T-helper 9 cell (primary cell): ENCODE data around the gene ZDHHC1.

ENCODE experiments used
- DNase-seq: peaks from one replicate; pipeline ENCODE4 v3.0.0-alpha.2; 2020

Gene ZDHHC1

DNA sequence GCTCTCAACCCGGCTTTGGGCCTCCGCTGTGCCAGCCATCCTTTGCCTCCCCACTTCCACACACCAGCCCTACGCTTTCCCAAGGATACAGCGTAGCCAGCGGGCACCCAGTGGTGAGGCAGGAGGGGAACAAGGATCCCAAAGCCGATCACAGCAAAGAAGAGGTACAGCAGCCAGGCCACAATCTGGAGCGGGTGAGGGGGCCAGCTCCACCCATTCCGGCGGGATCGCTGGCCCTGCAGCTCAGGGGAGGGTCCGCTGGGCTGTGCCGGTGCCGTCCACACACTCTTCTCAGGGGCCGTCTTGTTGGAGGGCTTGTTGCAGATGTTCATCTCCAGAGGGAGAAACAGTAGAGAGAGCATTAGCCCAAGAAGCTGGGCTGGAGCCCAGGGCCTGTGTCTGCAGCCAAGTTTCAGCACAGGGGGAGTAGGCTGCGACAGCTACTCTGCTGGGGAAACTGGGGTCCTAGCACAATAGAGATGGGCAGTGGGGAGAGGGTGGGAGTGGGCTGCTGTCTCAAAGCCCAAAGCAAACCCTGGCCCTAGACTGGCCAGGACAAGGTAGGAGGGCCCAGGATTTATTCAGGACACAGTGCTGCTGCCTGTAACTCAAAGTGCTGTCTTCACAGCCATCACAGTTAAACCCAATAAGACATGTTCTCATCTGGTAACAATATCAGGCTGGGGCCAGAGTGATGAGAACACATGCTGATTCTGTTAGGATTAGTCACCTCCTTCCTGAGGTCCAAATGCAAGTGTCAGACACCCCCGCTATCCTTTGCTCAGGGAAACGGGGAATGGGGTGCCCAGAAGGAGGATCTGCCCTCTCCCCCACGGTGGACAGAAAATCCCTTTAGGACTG is 9.9 kb downstream of the ZDHHC1 start:
- DNase-seq: no peak

DNA sequence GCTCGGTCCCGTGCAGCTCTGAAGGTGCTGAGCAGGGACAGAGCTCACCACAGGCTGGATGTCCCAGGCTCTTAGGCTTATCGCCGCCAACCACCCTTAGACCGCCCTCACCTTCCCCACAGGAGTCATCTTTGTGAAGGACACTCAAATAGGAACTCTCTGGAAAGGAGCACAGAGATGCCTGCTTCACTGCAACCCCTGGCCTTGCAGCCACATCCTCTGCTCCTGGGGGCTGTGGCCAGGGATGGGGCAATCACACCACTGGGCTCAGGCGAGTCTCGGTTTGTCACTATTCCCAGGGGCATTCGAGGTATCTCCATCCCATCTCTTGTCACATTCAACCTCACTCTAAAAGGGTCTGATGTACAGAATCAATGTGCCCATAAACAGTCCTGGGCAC is 10.9 kb downstream of the ZDHHC1 start:
- no peak for DNase-seq

DNA sequence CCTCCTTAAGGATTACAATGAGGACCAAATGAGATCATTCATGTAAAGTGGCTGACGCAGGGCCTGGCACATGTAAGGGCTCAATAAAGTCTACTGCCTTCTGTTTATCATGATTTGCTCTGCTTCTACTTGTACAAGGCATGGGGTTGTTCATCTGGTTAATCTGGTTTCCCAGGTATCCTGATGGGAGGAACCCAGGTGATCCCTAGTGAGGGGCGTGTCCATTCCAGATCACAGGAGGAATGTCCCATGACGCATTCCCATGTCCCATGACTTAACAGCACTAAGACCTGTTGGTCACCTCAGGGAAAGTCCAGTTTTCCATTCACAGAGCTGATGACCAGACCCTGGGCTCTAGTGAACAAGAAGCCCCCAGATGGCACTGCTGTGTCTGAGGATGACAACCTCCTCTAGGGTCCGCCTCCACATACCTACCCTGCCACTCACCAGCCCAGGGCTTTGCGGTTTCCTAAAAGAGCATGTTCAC is 11.5 kb downstream of the ZDHHC1 start:
- DNase-seq: no peak

DNA sequence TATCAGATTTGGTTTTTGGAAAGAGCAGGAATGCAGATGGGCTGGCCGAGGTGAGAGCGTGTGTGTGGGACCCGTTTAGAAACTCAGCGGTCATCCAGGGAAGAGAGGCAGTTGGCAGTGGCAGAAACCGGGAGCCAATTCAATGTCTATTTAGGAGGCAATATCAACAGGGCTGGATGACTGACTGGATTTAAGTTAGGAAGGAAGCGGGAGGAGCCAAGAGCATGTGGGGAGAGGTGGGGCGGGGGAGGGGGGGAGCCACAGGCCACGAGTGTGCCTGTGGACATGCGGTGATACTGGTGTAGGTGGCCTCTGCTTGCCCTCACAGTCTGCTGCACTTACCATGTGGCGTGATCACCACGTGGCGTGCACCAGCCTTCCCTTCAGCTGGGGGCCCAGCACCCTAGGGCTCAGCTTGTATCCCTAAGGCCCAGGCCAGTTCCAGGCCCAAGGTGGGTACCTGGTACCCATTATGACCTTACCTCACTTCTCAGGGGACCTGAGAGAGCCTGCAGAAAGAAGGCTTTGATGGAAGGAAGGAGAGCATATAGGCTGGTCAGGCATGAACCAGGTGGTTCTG is 12.2 kb downstream of the ZDHHC1 start:
- no peak for DNase-seq

DNA sequence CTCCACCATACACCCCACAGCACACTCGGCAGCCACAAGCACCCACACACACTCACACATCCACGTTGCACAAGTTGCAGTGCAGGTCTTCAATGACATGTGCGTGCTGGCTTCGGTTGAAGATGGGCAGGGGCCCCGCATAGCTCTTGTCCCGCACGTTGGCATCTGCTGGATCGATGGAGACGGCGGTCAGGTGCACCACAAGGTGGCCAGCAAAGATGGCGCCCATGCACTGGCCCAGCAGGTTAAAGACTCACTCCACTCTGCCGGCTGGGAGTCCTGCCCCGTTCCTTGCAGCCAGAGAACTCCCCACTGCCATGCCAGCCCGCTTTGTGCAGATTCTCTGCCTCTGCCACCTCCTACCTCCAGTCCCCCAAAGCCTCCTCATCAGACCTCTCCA is 15.4 kb downstream of the ZDHHC1 start:
- no peak for DNase-seq

DNA sequence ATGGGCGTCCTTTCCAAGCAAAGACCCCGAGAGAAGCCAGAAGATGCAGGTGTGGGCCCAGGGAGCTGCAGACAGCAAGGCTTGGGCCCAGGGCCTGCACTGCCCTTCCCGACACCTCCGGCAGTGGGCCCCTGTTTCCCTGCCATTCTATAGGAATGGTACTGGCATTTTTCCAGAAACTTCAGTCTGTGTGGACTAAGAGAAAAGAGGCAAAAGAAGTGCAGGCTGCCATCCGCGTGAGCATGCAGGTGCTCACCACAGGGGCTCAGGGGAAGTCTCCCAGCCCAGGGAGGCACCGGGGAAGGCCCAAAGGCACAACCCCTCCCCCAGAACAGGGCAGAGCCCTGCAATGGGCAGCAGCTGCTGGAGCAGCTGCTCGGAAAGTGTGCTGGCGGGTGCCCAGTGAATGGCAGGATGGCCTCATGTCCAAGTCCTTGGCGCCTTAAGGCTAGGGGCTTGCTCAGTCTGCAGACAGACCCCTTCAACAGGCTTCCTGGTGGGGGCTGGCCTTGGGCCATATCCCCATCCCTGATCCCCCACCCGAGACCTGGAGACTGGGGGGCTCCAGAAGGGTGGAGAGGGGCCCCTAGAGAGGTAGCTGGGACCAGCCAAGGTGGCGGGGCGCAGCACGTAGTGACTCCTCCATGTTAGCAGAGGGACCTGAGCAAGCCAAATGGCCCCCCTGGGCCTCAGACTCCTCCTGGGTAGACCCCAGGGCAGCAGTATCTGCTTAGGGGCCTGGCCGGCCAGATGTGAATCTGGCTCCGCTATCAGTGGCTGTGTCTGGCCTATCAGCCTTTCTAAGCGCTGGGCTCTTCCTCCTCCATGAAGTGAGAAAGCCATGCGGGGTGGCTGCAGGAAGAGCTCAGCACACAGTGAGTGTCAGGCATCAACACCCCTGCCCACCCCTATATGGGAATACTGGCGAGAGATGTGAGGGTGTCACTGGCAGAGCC is 16.2 kb downstream of the ZDHHC1 start:
- DNase-seq: no peak

DNA sequence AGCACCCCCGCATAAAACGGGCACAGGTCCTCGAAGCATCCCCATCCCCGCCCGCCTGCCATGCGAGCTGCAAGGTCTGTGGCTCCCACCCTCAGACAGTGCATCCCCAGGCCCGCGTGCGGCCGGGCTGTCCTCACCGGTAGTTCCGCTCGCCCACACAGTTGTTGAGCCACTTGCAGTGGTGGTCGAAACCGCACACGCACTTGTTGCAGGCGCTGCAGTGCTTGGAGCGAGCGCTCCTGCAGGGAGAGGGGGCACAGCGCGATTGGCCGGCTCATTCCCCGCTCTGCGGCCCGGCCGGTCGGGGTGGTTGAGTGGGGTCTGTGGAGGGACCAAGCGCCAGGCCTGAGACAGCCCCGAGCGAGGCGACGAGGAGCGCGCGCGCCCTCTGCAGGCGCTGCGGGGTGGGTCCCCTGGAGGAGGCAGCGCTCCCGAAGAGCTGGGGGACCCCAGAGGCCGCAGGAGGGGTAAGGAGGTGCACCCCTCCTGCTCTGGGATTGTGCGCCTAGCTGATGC is 17.0 kb downstream of the ZDHHC1 start:
- peak; percentile 33 for DNase-seq

DNA sequence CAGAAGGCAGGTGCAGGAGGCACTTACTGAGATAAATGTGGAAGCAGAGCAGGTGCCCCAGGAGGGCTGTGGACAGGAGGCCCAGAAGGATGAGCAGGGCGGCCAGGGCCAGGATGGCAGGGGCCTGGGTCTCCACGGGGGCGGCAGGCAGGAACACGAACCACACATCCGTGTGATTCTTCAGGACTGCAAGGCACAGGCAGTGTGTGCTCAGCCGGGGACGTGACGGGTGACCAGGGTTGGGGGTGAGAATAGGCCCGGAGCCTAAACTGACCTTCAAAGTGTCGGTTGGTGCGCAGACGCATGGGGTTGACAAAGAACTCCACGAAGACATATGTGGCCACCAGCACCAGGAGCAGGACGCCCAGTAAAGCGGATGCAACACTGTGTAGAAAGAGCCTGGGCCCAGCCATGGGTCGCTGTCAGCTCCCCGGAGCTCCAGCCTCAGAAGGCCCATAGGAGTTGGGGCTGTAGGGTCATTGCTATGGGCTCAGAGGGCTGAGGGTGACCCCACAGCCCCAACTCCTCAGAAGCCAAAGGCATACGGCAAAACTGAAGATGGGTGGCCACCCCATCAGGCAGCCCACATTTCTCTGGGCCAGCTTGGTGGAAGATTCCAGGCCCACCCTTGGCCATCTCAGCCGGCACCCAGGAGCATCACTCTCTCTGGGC is 17.6 kb downstream of the ZDHHC1 start:
- no peak for DNase-seq

DNA sequence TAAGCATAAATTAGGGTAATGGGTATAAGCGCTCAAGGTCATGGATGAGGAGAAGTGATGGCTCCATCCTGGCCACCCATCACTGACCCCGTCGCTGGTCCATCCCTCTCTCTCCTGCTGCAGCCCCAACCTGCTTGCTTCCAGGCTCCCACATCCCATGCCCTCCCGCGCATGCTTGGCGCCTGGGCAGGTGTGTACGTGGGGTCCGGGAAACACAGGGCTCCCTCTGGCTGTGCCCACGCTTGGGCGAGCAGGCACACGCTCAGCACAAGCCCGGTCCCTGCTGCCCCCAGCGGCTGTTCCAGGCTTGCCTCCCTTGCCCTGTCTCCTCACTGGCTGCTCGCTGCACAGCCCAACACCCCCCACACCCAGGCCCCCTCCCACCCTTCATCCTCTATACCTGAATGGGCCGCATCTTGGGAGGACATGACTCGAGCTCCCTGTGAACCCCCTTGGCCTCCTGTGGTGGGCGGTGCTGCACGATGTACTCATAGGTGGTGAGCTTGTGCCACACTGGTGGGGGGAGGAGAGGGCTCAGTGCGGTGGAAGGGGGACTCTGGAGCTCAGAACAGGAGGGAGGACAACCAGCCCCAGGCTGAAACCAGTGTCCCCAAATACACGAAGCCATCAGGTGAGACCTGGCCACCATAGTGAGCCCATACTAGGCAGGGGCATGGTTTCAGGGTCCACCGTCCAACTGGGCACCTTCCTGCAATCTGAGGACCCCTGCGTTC is 18.3 kb downstream of the ZDHHC1 start:
- no peak for DNase-seq

DNA sequence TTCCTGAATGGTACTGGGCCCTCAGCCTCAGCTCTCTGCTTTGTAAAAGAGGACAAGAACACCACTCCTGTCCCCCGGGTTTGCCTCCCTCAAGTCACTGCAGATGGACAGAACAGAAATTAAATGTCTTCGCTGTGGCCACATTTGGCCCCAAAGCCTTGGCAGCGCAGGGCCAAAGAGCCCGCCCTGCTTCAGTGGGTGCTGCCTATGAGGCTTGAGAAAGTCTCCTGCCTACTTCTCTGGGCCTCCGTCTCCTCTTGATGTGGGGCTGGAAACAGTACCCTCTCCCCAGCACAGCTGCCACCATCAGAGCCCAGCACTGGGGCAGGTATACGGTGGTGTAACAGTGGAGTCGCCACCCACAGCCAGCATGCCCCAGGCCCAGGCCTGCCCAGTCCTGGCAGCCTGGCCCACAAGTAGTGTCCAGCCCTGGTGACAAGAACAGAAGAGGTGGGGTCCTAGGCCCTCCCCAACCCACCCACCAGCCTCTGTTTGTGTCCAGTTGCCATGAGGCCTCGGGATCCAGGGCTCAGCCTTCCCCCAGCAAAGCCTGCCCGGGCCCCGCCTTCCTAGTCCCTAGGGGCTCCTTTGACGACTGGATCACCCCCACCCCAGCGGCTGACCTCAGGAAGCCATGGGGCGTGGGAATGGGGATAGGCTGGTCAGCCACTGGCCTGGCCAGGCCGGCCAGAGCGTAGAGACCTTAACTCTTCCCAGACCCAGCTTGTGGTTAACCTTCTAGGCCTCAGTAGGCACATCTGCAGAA is 19.1 kb downstream of the ZDHHC1 start:
- no peak for DNase-seq

DNA sequence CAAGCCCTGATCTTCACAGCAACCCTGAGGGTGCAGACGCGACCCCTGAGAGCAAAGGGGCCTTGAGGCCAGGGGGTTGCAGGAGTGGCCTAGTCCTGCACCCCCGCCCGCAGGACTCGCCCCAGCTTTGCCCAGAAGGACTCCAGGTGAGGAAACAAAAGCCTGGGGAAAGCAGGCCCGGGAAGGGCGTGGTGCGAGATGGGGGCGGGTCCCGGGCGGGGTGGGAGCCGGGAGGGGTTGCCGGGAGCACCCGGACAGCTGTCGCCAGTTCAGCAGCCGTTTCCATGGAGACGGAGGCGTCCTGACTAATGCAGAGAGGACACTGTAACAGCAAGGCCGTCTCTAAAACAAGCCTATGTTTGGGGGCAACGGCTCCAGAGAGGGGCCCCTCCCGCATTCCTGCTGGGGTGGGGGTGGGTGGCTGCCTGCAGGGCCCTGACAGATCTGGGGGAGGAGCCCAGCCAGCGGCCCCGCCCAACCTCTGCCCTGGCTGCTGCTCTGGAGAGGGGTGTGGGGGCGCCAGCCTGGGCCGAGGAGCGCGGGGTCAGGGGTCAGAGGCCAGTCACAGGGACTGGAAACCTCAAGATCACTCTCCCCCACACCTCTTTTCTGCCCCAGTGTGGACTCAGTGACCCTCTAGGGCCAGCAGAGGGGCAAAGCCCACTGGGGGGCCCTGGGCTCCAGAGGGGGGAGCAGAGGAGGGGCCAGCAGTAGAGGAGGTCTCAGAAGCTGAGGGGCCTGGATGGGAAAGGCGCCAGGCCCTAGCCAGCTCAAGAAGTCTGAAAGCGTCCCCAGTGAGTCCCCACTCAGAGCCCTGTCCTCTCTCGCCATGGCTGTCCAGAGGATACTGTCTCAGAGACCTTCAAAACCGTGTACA is 19.9 kb downstream of the ZDHHC1 start:
- no peak for DNase-seq

DNA sequence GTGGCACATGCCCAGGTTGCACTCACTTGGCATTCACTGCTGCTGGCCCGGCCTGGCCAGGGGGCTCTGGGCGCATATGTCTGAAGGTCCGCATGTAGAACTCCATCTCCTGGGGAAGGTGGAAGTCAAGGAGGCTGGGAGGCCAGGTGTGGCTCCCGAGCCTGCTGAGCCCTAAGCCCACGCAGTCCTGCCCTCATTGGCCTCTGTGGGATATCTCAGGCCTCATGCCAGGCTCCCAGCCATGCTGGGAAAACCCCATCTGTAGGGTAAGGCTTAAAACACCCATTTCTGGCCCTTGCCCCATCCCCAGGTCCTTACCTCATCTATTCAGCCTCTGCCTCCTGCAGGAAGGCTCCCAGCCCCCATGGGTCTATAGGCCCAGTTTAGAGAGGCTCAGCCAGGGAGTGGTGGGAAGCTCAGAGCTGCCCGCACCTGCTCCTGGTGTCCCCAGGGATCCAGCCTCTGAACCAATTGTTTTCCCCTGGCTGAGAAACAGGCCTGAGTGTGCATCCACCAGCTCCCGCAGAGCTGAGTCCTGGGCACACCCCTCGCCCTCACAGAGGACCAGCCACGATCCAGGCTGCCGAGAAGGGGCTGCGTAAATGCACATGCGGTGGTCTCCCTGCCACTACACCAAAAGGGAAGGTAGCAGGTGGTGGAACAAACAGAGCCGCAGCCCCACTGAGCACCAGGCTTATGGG is 20.7 kb downstream of the ZDHHC1 start:
- DNase-seq: no peak

DNA sequence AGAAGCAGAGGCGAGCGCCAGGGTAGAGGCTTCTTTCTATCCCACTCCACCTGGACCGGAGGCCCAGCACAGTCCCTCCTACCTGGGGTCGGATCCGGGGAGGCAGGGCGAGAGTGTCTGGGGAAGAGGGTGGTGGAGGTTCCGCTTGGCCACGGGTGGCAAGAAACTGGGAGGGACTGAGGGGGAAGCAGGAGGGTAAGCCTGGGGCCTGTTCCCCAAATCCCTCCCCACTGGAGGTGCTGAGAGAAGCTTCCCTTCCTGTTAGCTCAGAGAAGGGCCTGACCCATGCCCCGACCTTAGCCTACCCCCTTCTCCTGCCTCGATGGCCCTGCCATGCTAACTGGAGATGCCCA is 21.2 kb downstream of the ZDHHC1 start:
- DNase-seq: no peak

DNA sequence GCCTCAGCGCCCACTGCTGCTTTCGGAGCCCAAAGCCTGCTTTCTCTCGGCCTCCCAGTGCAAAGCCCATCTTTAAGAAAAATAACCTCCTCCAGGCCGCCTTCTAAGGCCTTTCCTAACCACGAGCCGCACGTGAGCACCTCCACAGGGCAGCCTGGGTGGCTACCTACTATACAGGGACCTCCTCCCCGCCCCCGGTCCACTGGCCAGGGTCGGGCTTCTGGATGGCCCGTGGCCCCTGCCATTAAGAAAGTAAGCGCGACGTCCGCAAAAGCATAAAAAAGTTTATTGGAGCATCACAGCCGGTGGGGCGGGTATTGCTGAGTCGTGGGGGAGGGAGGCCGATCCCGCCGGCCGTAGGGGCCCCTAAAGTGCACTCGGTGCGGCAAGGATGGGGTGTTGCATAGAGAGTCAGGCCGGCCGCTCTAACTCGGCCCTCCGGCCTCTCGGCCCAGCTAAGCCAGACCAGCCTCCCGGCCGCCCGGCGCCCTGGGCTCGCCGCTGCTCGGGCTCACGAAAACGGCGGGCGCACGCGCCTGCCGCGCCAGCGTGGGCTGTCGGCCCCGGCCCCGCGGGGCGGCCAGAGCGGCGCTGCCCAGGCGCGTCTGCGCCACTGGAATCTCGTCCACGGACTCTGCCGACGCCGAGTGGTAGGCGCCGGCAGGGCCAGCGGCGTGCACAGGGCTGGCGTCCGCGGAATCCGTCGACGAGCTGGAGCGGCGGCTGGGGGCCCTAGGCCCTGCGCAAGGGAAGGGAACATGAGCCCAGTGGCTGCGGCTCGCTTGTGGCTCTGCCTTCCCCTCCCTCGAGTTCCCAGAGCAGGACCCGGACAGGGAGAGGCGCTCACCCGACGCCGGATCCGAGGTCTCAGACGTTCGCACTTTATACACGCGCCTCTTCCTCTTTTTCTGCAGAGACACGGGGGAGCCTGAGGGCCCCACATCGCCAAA is 21.8 kb downstream of the ZDHHC1 start:
- DNase-seq: no peak

DNA sequence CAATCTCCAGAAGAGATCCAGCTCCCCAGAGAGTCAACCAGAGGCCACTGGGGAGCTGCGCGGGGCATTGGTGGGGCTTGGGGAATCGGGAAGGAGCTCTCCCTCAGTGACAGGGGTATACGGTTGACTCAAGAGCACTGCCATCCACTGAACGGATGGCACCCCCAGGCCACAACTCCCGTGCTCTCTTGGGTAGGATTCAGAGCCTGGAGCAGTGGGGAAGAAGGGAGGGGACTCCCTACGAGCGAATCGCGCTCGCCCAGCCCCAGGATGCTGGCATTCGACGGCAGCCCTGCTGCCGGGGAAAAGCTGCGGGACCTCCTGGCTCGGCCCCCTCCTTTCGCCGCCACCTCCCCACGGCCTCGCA is 22.5 kb downstream of the ZDHHC1 start:
- no peak for DNase-seq

DNA sequence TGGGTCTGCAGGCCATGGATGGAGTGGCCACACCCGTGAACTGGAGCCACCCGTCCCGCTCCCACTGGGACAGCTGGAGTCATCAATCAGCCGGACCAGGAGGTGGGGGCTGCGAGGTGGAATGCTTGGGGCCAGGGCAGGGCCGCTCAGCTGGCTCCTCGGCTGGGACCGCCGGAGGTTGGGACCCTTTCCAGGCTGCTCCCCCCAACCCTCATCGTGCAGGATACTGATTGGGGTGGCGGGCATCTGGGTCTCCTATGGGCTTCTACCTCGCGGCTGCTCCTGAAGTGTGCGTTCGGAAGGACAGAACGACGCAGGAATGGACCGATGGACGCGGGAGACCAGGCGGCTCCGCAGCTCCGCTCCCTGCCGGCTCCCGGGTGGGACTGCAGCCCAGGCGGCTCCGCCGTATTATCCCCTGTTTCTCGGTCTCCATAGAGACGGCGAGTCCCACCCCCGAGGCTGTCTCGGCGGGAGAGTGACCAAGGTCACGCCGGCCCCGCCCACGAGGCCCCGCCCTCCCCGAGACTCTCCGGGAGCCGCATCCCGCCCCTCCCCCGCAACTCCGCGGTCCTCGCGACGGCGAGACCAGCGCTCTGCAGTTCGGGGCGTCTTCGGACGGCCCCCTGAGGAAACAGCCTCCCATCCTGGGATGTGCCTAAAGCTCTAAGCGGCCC is 23.0 kb downstream of the ZDHHC1 start, which contains the start of gene TPPP3:
Gene TPPP3, minus strand, starts transcription at position 388 of the 677 bp plus-strand sequence. CDS start 2,387 bp downstream, outside the sequence.
- DNase-seq: no peak

DNA sequence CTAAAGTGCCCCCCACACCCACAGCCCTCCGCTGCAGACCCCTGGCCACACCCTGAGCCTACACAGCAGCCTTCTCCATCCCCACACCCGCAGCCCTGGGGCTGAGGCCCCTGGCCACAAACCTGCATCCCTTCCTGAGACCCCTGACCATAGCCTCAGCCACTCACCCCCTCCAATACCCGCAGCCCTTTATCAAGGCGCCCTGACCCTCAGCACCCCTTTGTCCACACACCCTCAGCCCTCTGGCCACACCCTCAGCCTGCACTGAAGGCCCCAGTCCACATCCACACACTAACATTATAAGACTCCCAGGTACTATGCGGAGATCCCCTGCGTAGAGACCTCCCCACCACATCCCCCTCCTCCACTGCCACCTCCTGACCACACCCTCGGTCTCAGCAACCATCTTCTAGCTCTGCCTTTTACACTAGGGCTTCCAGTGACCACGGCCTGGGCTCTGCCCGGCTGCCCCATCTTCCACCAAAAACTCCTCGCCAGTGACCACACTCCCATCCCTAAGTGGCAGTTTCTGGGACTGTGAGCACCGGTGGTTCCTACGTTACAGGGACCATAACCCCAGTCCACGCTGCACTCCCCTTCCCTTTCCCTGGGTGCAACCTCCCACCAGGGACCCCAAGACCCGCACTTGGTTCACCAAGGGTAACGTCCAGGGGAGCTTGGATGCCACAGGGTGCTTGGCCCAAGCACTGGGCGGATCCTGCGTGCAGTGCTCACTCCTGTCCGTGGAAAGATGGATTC is 23.8 kb downstream of the ZDHHC1 start:
- DNase-seq: no peak
